GM21423 (cell line): ENCODE measurements around the gene PCDH8.
"Not testable (repeated sequence)": the region's sequence is repeated elsewhere in the genome, so short reads cannot be mapped to it uniquely, and the experiment has no call there.

ENCODE experiments used
- ATAC-seq: cut with Tn5 transposase; IDR thresholded peaks from one replicate; pipeline ENCODE4 v1.9.1; 2021; ENCODE audit warnings: mild to moderate bottlenecking, moderate library complexity; ENCODE audit not compliant: unreplicated experiment

Gene PCDH8

GRCh38 chr13:52850396-52851136, 2.1 kb upstream of the PCDH8 start:
- ATAC-seq, result peak; percentile 52

- no peak for ATAC-seq
Measured at GRCh38 chr13:52850072-52850395, 1.6 kb upstream of the PCDH8 start.

GRCh38 chr13:52849291-52850071, 1.0 kb upstream of the PCDH8 start:
- no peak for ATAC-seq

GRCh38 chr13:52847682-52848432, 583 bp downstream of the PCDH8 start:
- no peak for ATAC-seq

- ATAC-seq, result no peak
Measured at GRCh38 chr13:52847322-52847681, 1.1 kb downstream of the PCDH8 start.

GRCh38 chr13:52846567-52847321, 1.7 kb downstream of the PCDH8 start:
- no peak for ATAC-seq

GRCh38 chr13:52845766-52846566, 2.5 kb downstream of the PCDH8 start:
- no peak for ATAC-seq

- ATAC-seq, result no peak
Measured at GRCh38 chr13:52845334-52845761, 3.1 kb downstream of the PCDH8 start.

GRCh38 chr13:52844836-52845235, 3.6 kb downstream of the PCDH8 start:
- ATAC-seq, result no peak

GRCh38 chr13:52842441-52842840, 6.0 kb downstream of the PCDH8 start:
- no peak for ATAC-seq

GRCh38 chr13:52840066-52840465, 8.4 kb downstream of the PCDH8 start:
- no peak for ATAC-seq

- ATAC-seq, result no peak
Measured at GRCh38 chr13:52838433-52839107, 9.9 kb downstream of the PCDH8 start.

GRCh38 chr13:52837850-52838249, 10.6 kb downstream of the PCDH8 start:
- ATAC-seq, result no peak

GRCh38 chr13:52835071-52835839, 13.2 kb downstream of the PCDH8 start:
- ATAC-seq, result no peak

- no peak for ATAC-seq
Measured at GRCh38 chr13:52833296-52833875, 15.1 kb downstream of the PCDH8 start.

- ATAC-seq, result no peak
Measured at GRCh38 chr13:52832313-52832712, 16.1 kb downstream of the PCDH8 start.

GRCh38 chr13:52830946-52831345, 17.5 kb downstream of the PCDH8 start:
- ATAC-seq, result no peak

GRCh38 chr13:52827839-52828238, 20.6 kb downstream of the PCDH8 start:
- no peak for ATAC-seq

GRCh38 chr13:52817886-52818285, 30.6 kb downstream of the PCDH8 start:
- ATAC-seq, result not testable (repeated sequence)
